A673 (cell line): ENCODE measurements around the gene PTP4A2.

ENCODE experiments used
- CTCF ChIP-seq: fragments of 300-800, 200-600 bp; sonication (generic); conservative IDR thresholded peaks from 2 replicates; pipeline ENCODE4 v1.5.1; 2017; ENCODE audit warnings: low read depth, mild to moderate bottlenecking, antibody characterized with exemption, low read length, moderate library complexity, mixed read lengths
- EZH2 ChIP-seq: fragments of 200-600 bp; sonication (generic); IDR thresholded peaks from 2 replicates; pipeline ENCODE4 v1.6.1; 2017; ENCODE audit warnings: borderline replicate concordance, low read depth, mild to moderate bottlenecking, mixed read lengths, antibody characterized with exemption, low read length; ENCODE audit not compliant: poor library complexity, severe bottlenecking

- TF ChIP-seq CTCF (no peak; the same call in 1 of the 2 replicates), EZH2 (no peak)
Observed at GRCh38 chr1:31938184-31938975, at the start of gene PTP4A2.
